Retinal pigment epithelial cell (primary cell): ENCODE measurements around the gene HOXD4.

Experiments used
- DNase-seq: peaks from one replicate; pipeline ENCODE4 v3.0.0-alpha.2; 2010; ENCODE audit warnings: low read depth
- H3K4me3 ChIP-seq: 2 replicates; pipeline ENCODE4 v1.5.1; 2011; ENCODE audit warnings: mild to moderate bottlenecking, low read length, control low read depth, moderate library complexity
- TF ChIP-seq, protein P1 (sequence below): conservative IDR thresholded peaks from 2 replicates; pipeline ENCODE4 v1.5.1; 2011; ENCODE audit warnings: low read depth, low read length, control low read depth, inconsistent platforms

The HOXD4 gene

DNA sequence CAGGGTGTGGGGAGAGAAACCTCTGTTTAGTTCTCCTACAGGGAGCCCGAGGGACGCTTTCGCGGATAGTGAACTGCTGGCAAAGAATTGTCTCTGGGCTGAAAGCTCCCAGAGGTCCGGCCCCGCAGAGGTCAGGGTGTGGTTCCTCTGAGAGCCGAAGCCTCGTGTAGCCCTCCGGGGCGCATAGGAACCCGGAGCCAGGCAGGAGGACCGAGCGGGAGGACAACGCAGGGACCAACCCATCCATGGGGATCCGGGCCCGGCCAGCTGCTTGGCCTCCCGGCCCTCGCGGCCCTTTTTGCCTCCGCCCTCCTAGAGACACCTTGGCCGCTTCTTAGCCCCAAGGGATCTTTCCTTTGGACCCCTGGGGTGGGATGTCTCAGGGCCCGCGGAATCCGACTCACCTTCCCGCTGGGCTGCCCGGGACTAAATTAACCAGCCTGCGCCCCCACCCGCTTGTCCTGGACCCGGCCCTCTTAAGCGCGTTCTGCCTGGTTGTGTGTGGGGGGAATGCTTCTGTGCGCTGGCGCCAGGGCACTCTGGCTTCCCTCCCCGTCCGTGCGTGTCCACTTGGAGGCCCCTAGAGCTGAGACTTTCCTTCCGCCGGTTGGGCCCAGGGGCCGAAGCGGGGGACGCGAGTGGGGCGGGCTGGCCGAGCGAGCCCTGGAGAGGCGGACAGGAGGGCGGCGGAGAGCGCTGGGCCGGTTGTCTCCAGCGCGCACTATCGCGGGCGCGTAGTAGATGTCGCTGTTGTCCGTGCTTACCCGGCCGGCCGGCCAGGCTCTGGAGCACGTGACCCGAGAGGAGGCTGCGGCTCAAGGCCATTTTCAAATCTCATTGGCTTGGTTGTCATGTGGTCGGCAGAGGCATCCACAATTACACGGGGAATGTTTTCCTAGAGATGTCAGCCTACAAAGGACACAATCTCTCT is 35.2 kb upstream of the HOXD4 start, which contains the start of gene HOXD10:
HOXD10 (plus strand) TSS at position 896 of the 931 bp plus-strand sequence. CDS start 56 bp downstream, outside the sequence.
- no peak for DNase-seq
- no peak within 1 kb of the TSS for H3K4me3 ChIP-seq
- TF ChIP-seq, protein P1, sequence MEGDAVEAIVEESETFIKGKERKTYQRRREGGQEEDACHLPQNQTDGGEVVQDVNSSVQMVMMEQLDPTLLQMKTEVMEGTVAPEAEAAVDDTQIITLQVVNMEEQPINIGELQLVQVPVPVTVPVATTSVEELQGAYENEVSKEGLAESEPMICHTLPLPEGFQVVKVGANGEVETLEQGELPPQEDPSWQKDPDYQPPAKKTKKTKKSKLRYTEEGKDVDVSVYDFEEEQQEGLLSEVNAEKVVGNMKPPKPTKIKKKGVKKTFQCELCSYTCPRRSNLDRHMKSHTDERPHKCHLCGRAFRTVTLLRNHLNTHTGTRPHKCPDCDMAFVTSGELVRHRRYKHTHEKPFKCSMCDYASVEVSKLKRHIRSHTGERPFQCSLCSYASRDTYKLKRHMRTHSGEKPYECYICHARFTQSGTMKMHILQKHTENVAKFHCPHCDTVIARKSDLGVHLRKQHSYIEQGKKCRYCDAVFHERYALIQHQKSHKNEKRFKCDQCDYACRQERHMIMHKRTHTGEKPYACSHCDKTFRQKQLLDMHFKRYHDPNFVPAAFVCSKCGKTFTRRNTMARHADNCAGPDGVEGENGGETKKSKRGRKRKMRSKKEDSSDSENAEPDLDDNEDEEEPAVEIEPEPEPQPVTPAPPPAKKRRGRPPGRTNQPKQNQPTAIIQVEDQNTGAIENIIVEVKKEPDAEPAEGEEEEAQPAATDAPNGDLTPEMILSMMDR = no peak

DNA sequence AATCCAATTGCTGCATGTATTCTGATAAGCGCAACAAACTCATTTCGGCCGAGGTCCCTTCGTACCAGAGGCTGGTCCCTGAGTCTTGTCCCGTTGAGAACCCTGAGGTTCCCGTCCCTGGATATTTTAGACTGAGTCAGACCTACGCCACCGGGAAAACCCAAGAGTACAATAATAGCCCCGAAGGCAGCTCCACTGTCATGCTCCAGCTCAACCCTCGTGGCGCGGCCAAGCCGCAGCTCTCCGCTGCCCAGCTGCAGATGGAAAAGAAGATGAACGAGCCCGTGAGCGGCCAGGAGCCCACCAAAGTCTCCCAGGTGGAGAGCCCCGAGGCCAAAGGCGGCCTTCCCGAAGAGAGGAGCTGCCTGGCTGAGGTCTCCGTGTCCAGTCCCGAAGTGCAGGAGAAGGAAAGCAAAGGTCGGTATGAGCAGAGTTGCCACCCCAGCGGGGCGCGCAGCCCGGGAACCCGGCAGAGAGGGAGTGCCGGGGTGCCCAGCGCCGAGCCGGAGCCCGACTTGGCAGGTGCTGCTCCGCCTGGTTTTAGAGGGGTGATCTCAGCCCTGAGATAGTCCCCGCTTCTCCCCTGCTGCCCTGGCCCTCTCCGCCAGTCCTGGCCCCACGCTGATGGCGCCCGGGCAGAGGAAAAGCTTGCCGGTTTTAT is 34.1 kb upstream of the HOXD4 start:
- no peak overlapping the region for H3K4me3 ChIP-seq
- TF ChIP-seq, protein P1 = no peak
- no peak for DNase-seq

DNA sequence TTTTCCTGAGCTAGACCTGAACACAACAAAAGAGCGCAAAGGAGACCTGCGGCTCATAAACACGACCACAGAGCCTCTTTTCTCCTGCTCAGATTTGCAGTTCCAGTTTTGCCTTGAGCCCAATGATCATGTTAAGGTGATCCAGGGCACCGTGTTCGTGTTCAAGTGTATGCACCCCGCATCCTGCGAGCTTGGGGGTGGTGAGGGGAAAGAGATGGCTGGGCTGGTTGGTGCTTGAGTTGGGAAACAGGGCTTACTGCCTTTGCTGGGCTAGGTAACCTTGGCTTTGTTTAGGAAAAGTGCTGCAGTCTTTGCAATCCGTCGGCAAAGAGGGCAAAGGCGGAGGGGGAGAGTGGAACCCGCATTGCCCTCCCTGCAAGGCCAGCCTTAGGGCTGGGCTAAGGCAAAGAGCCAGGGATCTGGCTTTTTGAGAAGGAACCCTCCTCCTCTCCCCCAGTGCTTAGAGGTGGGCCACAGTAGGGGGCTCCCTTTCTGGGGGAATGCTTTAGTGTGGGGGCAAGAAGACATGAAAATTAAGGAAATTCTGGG is 33.5 kb upstream of the HOXD4 start:
- H3K4me3 ChIP-seq = no peak overlapping the region
- TF ChIP-seq, protein P1 = no peak
- DNase-seq = no peak

DNA sequence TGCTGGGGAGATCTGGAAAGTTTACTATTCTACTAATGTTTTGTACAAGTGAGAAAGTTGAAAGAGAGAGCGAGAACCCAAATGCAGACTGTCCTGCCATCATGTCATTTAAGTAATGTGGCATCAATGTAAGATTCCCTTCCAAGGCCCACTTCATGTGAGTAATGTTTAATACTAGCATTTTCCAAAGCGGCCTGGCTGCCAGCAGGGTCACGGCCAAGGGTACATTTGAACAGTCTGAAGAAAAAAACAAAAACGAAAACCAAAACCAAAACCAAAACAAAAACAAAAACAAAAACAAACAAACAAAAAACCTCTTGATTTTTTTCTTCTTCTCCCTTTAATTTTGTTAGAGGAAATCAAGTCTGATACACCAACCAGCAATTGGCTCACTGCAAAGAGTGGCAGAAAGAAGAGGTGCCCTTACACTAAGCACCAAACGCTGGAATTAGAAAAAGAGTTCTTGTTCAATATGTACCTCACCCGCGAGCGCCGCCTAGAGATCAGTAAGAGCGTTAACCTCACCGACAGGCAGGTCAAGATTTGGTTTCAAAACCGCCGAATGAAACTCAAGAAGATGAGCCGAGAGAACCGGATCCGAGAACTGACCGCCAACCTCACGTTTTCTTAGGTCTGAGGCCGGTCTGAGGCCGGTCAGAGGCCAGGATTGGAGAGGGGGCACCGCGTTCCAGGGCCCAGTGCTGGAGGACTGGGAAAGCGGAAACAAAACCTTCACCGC is 32.6 kb upstream of the HOXD4 start:
- no peak overlapping the region for H3K4me3 ChIP-seq
- DNase-seq = no peak
- TF ChIP-seq, protein P1 = peak; percentile 47

DNA sequence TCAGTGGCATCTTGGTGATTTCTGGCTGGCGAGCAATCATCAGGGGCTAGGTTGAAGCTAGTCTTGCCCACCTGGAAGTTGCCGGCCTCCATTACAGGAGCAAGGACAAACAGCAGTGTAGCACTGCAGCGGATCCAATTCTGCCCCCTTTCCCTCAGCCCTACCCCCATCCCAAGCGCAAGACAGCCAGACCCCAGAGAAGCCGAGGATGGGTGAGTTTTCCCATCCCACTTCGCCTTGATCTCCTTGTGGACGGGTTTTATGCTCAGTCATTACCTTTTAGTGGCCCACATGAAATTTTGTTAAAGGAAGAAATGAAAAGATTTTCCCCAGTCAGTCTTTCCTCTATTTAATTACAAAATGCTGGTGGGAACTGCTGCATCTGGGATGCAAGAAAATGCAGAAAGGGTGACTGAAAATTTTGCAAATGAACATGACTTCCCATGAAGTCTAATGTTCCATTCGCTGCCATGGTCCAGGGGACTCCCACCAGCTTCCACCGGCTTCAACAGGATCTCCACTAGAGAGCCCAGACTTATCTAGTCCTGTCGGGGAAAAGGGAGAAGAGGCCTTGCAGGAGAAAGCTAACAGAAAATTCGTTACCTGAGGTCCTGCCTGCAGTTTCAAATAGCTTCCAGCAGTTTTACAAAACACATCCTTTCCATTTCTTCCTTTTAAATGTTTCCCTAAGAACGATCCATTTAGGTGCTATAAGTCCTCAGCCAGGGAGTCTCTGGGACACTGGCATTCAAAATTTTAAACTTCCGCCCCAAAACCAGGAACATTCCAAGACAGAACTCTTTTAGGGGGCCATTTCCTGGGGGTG is 30.8 kb upstream of the HOXD4 start:
- no peak for DNase-seq
- TF ChIP-seq, protein P1 = no peak
- no peak overlapping the region for H3K4me3 ChIP-seq

DNA sequence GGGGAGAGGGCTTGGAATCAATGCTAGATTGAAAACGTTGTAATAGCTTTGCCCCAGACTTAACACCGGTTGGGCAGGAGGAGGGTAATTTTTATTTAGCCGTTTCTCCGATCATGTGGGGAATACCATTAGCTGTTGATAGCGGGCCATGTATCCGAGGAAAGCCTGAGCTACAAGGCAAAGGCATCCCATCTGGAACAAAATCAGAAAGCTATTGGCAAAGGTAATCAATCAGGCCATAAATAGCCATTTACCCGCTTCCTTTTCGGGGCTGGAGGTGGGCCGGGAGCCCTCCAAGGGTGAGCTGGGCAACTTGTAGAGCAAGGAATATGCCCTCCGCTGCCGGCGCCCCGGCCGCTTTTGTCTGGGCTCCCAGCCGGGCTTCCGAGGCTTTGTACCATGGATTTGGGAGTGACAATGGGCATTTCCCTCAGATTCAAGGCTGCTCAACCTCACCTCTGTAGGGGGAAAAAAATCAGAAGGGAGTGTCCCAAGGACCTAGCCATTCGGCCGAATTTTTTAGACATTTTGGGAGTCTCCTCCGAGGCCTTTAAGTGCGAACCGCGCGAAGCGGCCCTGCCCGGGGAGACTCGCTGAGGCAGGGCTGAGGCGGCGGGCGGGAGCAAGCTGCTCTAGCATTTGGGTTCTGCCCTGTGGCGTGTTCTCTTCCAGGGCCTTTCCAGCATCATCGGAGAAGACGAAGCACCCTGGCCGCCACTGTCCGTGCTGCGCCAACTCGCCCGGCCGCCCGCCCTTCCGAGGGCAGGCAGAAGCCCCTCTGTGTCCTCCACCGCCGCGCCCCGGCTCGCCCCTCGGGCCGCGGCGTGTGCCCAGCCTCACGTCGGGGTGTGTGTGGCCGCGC is 29.9 kb upstream of the HOXD4 start:
- no peak overlapping the region for H3K4me3 ChIP-seq
- DNase-seq = no peak
- TF ChIP-seq, protein P1 = no peak
